HG03439 (cell line): ENCODE data around the gene F7.
"Not testable (repeated sequence)": the region's sequence is repeated elsewhere in the genome, so short reads cannot be mapped to it uniquely, and the experiment has no call there.

ENCODE experiments used
- ATAC-seq: cut with Tn5 transposase; IDR thresholded peaks from one replicate; pipeline ENCODE4 v1.9.1; 2021; ENCODE audit warnings: mild to moderate bottlenecking, moderate library complexity; ENCODE audit not compliant: unreplicated experiment

F7 gene

DNA sequence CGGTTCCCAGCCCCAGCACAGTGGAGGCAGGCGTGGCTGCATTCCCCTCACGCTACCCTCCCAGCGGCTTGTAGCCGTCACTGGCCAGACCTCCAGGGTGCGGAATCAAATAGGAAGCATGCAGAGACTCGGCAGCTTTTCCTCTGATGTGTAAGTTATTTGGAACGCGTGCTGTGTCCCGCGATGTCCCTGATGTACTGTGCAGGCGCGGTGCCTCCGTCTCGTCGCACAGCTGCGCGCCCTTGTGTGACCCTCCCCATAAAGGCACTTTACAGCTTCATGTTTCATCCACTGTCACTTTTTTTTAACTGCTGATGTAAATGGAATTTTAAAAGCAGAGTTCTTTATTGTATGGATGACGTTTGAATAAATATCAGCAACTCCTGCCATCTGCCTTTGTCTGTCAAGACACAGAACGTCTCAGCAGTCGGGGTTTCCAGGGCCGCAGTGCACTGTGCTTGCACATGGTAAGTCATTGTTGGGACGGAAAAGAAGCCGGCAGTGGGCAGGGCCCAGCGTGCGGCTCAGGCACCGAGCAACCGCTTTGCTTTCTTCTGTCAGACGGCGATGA lies 7.3 kb upstream of the F7 start:
- ATAC-seq, result no peak

DNA sequence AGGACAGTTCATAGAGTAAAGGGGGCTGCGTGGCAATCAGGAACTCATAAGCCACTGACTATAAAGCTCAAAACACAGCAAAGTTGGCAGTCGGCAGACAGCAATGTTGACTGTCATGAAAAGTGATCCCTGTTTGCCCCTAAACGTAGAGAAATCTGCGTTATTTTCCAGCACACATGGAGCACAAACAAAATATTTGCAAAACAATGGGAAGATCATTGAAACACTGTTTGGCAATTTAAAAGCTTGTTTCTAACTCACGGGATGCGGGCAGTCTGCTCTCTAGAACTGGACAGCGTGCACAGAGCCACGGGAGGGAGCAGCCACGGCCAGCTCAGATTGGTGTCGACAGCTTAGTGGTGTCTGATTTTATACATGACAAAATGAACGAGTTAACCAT lies 6.4 kb upstream of the F7 start:
- ATAC-seq, result no peak

DNA sequence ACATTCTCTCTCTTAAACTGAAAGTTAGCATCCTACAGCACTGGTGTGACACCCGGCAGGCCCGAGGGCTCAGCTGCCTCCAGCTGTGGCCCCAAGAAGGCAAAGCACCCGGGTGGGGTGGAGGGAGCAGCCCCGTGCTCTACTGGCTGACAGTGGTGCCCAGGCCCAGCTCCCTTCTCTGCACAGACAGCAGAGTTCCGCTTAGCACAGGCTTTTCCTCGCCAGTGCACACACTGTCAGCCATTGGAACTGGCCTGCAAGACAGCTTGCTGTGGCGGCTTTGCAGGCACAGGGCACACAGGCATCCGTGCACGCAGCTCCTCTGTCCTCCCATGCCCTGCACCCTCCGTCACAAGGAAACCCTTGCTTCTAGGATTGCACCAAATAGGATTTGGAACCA lies 3.3 kb upstream of the F7 start:
- ATAC-seq, result not testable (repeated sequence)

DNA sequence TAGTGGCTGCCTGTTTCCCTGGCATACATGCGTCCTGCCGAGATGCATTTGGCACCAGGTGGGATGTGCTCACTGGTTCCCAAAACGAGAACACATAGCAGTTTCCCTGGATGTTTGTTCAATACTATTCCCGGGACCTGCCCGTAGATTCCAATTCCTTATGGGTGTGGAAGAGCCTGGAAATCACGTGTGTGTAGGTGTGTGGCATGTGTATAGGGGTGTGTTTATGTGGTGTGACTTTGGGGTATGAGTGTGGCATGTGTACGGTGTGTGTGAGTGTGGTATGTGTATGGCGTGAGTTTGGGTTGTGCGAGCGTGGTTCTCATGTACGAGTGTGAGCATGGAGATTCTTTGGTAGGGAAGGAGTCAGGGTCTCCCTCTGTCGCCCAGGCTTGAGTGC lies 2.9 kb upstream of the F7 start:
- no peak for ATAC-seq

DNA sequence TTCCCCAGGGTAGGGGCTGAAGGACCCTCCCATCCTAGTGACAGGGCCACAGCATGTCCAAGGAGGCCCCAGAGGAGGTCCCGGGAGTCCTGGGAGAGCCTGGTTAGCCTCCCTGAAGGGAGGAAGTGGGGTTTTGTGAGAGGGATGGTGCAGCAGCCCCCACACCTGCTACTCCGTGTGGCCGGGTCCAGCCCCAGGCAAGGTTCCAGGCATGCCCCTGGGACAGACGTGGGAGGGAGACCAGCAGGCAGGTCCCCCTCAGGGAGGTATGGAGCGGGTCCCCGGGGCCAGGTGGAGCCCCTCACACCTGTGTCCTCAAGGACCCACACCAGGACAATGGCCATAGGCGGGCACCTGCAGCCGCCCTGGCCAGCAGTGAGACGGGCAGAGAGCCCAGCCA lies 1.9 kb upstream of the F7 start:
- no peak for ATAC-seq

DNA sequence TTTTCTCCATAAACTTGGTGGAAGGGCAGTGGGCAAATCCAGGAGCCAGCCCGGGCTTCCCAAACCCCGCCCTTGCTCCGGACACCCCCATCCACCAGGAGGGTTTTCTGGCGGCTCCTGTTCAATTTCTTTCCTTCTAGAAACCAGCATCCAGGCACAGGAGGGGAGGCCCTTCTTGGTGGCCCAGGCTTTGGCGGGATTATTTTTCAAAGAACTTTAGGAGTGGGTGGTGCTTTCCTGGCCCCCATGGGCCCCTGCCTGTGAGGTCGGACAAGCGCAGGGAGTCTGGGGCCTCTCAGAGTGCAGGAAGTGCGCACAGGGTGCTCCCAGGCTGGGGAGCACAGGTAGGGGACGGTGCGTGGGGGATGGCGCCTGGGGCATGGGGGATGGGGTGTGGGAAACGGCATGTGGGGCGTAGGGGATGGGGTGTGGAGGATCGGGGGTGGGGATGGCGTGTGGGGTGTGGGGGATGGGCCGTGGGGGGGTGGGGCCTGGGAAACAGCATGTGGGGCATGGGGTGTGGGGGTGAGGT lies 396 bp downstream of the F7 start:
- ATAC-seq, result no peak

DNA sequence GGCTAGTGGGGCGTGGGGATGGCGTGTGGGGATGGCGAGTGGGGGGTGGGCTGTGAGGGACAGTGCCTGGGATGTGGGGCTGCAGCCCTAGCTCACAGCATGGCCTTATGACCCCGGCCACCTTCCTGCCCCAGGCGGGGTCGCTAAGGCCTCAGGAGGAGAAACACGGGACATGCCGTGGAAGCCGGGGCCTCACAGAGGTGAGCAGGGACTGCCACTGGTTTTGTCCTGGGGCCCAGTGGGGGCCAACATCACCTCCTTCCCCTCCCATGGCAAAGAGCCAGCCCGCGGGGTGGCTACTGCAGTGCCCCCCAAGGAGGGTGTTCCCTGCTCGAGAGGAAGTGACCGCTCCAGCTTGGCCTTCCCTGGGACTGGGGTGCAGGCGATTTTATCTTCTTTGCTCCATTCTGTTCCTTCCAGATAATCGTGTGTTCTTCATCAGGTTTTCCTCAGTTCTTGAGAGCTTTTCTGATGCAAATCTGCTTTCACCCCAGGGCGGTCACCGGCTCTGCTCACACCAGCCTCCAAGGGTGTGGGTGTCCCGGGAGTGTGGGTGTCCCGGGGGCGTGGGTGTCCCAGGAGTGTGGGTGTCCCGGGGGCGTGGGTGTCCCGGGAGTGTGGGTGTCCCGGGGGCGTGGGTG lies 1.2 kb downstream of the F7 start:
- no peak for ATAC-seq

DNA sequence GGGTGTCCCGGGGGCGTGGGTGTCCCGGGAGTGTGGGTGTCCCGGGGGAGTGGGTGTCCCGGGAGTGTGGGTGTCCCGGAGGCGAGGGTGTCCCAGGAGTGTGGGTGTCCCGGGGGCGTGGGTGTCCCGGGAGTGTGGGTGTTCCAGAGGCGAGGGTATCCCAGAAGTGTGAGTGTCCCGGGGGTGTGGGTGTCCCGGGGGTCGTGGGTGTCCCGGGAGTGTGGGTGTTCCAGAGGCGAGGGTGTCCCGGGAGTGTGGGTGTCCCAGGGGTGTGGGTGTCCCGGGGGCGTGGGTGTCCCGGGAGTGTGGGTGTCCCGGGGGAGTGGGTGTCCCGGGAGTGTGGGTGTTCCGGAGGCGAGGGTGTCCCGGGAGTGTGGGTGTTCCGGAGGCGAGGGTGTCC lies 2.9 kb downstream of the F7 start:
- not testable (repeated sequence) for ATAC-seq

DNA sequence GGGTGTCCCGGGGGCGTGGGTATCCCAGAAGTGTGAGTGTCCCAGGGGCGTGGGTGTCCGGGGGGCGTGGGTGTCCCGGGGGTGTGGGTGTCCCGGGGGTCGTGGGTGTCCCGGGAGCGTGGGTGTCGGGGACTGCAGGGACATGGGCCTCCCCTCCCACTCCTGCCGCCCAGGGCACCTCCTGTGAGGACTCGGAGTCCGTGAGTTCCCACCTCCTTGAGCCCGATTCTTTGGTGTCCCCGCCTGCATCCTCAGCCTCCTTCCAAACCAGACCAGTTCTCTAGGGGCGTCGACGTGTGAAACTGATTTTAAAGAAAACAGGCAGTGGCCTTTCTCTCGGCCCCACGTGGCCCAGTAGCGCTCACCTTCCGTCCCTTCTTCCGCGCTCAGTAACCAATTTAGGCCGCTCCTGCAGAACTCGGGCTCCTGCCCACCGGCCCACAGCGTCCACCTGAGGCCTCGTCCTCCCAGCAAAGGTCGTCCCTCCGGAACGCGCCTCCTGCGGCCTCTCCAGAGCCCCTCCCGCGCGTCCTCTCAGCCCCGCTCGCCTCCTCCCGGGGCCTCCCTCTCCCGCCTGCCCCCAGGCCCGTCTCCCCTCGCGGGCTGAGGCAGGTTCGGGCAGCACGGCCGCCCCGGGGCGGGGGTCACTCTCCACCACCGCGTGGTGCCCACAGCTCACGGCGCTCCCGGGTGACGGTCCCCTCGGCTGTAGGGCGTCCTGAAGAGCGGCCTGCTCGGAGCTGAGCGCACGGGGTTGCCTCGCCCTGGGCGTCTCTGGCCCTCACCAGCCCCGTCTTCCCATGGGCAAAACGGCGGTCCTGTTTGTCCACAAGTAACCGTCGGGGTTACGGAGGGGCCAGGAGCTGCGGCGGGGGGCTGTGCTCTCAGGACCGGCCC lies 3.8 kb downstream of the F7 start:
- ATAC-seq, result no peak

DNA sequence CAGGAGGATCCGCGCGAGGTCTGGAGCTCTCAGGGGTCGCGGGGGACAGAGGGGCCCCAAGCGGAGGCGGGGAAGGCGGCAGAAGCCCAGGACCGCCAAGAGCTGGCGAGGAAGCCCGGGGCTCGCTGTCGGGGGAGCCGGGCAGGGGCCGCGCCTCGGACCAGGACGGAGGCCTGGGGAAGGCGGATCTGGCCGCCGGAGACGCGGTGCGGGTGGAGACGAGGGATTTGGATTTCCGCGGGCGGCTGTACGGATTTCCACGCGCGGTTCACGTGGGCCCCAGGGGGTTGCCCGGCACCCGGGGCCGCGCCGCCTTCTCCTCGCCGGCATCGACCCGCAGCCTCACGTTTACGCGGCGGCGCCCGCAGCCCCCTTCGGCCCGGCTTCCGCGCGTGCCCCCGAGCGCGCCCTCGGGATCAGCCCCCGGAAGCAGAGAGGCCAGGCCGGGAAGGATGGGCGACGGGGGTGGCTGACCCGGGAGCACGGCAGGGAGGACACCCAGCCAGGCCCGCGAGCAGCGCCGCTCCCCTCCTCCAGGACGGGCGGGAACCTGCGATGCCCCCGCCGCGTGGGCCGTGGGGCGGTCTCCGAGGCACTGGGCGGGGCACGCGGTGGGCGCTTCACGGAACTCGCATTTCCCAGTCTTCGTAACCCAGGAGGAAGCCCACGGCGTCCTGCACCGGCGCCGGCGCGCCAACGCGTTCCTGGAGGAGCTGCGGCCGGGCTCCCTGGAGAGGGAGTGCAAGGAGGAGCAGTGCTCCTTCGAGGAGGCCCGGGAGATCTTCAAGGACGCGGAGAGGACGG lies 4.7 kb downstream of the F7 start:
- ATAC-seq, result no peak

DNA sequence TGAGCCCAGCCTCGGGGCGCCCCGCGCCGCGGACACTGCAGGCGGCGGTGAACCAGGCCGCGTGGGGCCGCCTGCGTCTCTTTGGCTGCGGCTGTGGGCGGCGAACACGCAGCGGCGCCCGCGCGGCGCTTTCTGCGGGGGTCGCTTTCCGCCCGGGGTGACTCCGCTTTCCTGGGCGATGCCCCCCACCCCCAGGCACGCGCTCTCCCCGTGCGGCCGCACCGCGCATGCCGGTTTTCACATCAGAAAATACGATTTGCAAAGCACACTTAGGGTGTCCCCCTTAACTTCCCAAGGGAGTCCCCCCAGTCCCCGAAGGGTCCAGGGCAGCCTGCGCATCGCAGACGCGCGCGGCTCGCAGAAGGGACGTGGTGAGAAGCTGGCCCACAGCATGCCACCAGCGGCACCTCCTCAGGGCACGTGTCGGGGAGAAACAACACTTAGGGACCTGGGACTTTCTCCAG lies 5.3 kb downstream of the F7 start:
- ATAC-seq, result no peak

DNA sequence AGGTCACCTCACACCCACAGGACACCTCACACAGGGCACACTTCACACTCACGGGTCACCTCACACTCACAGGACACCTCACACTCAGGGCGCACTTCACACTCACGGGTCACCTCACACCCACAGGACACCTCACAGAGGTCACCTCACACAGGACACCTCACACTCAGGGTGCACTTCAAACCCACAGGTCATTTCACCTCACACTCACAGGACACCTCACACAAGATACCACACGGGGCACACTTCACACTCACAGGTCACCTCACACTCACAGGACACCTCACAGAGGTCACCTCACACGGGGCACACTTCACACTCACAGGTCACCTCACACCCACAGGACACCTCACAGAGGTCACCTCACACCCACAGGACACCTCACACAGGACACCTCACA lies 6.2 kb downstream of the F7 start:
- ATAC-seq, result not testable (repeated sequence)

DNA sequence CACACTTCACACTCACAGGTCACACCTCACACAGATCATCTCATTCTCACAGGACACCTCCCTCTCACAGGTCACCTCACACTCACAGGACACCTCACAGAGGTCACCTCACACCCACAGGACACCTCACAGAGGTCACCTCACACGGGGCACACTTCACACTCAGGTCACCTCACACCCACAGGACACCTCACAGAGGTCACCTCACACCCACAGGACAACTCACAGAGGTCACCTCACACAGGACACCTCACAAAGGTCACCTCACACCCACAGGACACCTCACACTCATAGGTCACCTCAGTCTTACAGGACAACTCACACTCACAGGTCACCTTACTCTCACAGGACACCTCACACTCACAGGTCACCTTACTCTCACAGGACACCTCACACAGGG lies 6.9 kb downstream of the F7 start:
- not testable (repeated sequence) for ATAC-seq

DNA sequence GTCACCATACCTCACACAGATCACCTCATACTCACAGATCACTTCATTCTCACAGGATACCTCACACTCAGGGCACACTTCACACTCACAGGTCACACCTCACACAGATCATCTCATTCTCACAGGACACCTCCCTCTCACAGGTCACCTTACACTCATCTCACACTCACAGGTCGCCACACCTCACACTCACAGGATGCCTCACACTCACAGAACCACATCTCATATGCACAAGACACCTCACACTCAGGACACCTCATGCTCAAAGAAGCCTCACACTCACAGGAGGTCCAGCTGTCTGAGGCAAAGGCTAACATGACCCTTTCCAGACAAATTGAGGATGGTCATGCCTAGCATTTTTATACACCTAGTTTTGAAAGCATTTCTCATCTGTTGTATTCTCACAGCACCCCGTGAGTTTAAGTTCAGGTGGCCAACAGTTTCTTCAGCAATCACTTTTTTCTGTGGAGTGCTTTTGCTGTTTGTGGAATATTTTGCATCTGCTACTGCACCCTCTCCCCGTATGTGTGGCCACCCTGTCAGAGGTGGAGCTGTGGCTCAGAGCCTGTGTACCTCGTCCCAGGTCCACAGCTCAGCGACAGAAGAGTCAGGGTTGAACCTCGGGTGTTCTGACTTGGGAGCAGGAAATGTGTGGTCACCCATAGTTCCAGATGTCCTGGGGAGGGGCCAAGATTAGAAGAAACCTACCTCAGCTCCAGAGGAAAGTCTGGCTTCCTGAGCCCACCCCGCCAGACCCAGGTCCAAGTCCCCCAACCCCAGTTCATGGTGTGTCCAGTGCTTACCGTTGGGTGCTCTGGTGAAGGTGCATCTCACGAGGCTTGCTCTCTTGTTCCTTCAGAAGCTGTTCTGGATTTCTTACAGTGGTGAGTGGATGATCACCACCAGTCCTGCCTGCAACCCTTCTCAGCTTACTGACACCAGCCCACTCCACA lies 7.6 kb downstream of the F7 start:
- no peak for ATAC-seq

DNA sequence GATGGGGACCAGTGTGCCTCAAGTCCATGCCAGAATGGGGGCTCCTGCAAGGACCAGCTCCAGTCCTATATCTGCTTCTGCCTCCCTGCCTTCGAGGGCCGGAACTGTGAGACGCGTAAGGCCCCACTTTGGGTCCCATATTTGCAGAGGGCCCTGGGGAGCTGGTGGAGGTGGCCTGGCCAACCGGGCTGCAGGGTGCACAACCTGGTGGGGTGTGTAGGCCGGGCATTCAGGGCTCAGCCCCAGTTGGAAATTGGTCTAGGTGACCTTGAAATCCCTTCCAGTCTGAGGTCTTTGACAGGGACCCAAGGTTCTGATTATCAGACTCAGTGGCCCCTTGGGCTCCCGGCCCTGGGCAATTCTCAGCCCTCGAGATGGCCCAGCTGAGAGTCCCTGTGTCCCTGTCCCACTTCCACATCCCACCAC lies 8.3 kb downstream of the F7 start:
- ATAC-seq, result no peak

DNA sequence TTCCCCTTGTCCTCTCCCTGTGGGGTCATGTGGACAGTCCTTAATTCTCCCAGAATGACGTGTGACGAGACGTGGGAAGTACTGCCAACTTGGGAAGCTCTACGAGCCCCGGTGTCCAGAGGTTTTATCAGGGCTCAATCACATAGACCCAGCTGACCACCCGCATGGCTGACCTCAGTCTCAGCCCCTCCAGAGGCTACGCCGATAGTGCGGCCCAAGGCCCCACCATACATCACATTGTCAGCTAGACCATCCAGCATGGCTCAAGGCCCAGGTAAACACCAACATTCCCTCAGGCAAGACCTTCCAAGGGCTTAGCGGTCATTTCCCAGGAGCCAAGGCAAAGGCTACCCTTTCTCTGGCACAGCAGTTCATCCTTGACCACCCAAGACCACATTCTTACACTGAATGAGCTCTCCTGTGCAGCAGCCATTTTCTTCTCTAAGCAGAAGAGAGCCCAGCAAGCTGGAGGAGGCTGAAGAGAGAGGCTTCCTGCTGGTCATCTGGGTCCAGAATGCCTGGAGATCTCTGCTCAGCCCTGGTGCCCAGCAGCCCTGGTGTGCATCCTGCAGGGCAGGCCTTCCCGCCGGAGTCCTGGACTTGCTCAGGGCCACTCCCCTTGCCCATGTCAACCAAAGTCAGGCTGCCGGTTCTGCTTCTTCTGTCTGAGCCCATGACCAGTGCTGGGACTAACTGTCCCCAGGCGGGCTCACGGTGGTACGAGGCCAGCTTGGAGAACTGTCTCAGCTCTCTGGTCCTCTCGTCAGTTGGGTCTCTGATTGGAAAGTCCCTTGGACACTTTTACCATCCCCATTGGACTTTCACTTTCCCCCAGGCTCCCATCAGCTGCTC lies 9.1 kb downstream of the F7 start:
- ATAC-seq, result no peak

DNA sequence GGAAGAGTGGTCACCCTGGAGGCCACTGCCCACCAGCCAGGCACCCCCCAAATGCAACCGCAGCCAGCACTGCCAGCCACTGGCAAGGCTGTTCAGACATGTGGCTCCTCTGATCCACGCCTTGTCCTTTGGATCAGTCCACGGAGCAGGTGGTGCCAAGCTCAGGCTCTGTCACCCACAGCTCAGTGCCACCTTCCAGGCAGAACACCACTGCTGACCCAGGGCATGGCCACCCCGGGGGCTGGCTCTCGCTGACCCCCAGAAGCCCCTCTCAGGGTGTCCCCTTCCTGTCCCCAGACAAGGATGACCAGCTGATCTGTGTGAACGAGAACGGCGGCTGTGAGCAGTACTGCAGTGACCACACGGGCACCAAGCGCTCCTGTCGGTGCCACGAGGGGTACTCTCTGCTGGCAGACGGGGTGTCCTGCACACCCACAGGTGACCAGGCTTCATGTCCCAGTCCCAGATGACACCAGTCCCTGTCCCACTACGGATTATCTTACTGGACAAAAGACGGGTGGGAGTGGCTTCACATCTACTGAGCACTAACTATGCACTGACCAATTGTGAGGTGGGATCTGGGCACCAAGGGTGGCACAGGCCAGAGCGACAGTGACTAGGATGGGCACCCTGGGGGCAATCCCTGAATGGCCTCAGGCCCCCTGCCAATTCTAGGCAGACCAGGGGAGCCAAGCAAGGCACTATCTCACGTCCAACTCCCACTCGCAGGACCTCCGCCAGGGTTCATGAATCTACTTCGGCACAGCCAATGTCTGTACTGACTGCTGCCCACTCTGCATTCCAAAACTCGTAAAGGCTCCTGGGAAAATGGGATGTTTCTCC lies 10.0 kb downstream of the F7 start:
- ATAC-seq, result no peak

DNA sequence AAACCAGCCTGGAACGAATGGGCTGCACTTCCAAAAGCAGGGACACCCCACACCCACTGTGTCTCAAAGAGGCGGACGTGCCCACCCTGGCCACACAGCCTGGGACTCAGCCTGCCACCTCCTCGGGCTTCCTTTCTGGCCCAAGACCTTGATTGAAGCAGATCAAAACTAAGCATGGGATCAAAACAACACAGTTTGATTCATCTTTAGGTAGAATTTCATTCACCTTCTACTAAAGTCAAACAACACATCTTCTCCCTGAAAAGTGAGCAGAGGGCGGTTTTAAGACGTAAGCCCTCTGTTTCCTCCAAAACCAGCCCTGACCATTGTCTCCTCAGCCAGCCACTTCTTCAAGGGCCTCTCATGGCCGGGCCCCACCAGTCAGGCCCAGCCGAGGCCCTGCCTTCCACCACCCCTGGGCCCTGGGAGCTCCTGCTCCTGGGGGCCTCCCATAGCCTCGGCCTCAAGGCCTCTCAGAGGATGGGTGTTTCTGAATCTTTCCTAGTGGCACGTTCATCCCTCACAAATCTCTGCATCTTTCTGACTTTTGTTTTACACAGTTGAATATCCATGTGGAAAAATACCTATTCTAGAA lies 10.7 kb downstream of the F7 start:
- ATAC-seq, result no peak
